CD14-positive monocyte (primary cell): ENCODE results near the gene WWOX. TPM values are rescaled to one million over a fixed set of nuclear protein-coding genes. Genes with fewer than 3 reads are reported as not detected.

ENCODE experiments used
- DNase-seq, 3 donors: peaks; one replicate each; pipeline ENCODE4 v3.0.0-alpha.2; 2011 to 2022
- H2AFZ ChIP-seq: 2 replicates; pipeline ENCODE4 v1.6.0; 2012; ENCODE audit warnings: mild to moderate bottlenecking, low read depth, low read length, inconsistent platforms; ENCODE audit not compliant: insufficient read depth, poor library complexity, severe bottlenecking
- H3K27ac ChIP-seq, 2 donors: 1 replicate in 1 of 2; 2 replicates in 1 of 2; pipeline ENCODE4 v1.5.1; 2012 to 2013; ENCODE audit warnings: low read length in 2 of 2, control low read depth in 1 of 2, inconsistent platforms in 1 of 2, low read depth in 1 of 2, mild to moderate bottlenecking in 1 of 2
- H3K27me3 ChIP-seq, 2 donors: one replicate each; pipeline versions ENCODE4 v1.6.0 to v1.6.1; 2011 to 2013; ENCODE audit warnings: low read length in 2 of 2; ENCODE audit not compliant: control insufficient read depth in 2 of 2, insufficient read depth in 2 of 2
- H3K36me3 ChIP-seq, 2 donors: replicated peaks in 1 of 2; 1 replicate in 1 of 2; 2 replicates in 1 of 2; pipeline versions ENCODE4 v1.5.1 to v1.6.1; 2012 to 2013; ENCODE audit warnings: low read length in 2 of 2, control low read depth in 1 of 2, inconsistent platforms in 1 of 2, mild to moderate bottlenecking in 1 of 2; ENCODE audit not compliant: insufficient read depth in 2 of 2, control insufficient read depth in 1 of 2
- H3K4me1 ChIP-seq, 2 donors: 1 replicate in 1 of 2; 2 replicates in 1 of 2; pipeline versions ENCODE4 v1.5.1 to v1.6.1; 2012 to 2013; ENCODE audit warnings: low read length in 2 of 2, control low read depth in 1 of 2, inconsistent platforms in 1 of 2, mild to moderate bottlenecking in 1 of 2, moderate library complexity in 1 of 2; ENCODE audit not compliant: insufficient read depth in 2 of 2, control insufficient read depth in 1 of 2
- H3K4me2 ChIP-seq: replicated peaks from 2 replicates; pipeline ENCODE3; 2012; ENCODE audit warnings: low read length, moderate library complexity, mild to moderate bottlenecking; ENCODE audit not compliant: poor library complexity, severe bottlenecking; ENCODE audit errors: extremely low read depth
- H3K4me3 ChIP-seq, 3 experiments: fragments of 200-600 bp in 1 of 3; sonication (generic) in 1 of 3; replicated peaks in 1 of 3; 1 replicate in 2 of 3; 2 replicates in 1 of 3; pipeline ENCODE4 v1.5.1; 2011 to 2013; ENCODE audit warnings: low read length in 3 of 3, mild to moderate bottlenecking in 3 of 3, control low read depth in 2 of 3, low read depth in 2 of 3, inconsistent platforms in 1 of 3, moderate library complexity in 1 of 3
- H3K79me2 ChIP-seq: 2 replicates; pipeline ENCODE4 v1.6.0; 2012; ENCODE audit warnings: mild to moderate bottlenecking, control low read depth, inconsistent platforms, low read length, moderate library complexity; ENCODE audit not compliant: insufficient read depth
- H3K9ac ChIP-seq: 2 replicates; pipeline ENCODE4 v1.6.0; 2017; ENCODE audit warnings: low read length, mild to moderate bottlenecking; ENCODE audit not compliant: insufficient read depth, poor library complexity, severe bottlenecking
- H3K9me3 ChIP-seq, 2 donors: replicated peaks in 1 of 2; 1 replicate in 1 of 2; 2 replicates in 1 of 2; pipeline versions ENCODE4 v1.5.1 to v1.6.1; 2012 to 2013; ENCODE audit warnings: low read length in 2 of 2, control low read depth in 1 of 2; ENCODE audit not compliant: control insufficient read depth in 1 of 2, insufficient read depth in 1 of 2
- H4K20me1 ChIP-seq: 2 replicates; pipeline ENCODE4 v1.6.0; 2012; ENCODE audit warnings: mild to moderate bottlenecking, low read length, control low read depth, moderate library complexity; ENCODE audit not compliant: insufficient read depth
- H3K27ac Mint-ChIP-seq, 7 donors: one replicate each; pipeline ENCODE4 v1.8.0; 2020; ENCODE audit warnings: mild to moderate bottlenecking in 7 of 7, mixed read lengths in 7 of 7, moderate library complexity in 6 of 7, inconsistent platforms in 2 of 7
- H3K27me3 Mint-ChIP-seq, 3 donors: one replicate each; pipeline ENCODE4 v1.8.0; 2021 to 2022; ENCODE audit warnings: low read depth in 3 of 3, mild to moderate bottlenecking in 3 of 3, mixed read lengths in 3 of 3, moderate library complexity in 3 of 3, inconsistent platforms in 1 of 3
- H3K36me3 Mint-ChIP-seq, 2 donors: one replicate each; pipeline ENCODE4 v1.8.0; 2020; ENCODE audit warnings: mixed read lengths in 2 of 2, inconsistent platforms in 1 of 2, mild to moderate bottlenecking in 1 of 2
- H3K4me1 Mint-ChIP-seq: one replicate; pipeline ENCODE4 v1.8.0; 2020; ENCODE audit warnings: mild to moderate bottlenecking, mixed read lengths
- H3K4me3 Mint-ChIP-seq, 2 donors: one replicate each; pipeline ENCODE4 v1.8.0; 2020; ENCODE audit warnings: mild to moderate bottlenecking in 2 of 2, mixed read lengths in 2 of 2, moderate library complexity in 1 of 2
- H3K9me3 Mint-ChIP-seq, 7 donors: one replicate each; pipeline ENCODE4 v1.8.0; 2020 to 2022; ENCODE audit warnings: mixed read lengths in 7 of 7, mild to moderate bottlenecking in 6 of 7, moderate library complexity in 6 of 7, inconsistent platforms in 2 of 7
- CTCF ChIP-seq: fragments of 200-600 bp; IDR thresholded peaks from one replicate; pipeline ENCODE4 v1.8.0; 2022; ENCODE audit warnings: antibody characterized with exemption, mild to moderate bottlenecking
- WGBS: methylation state at CpG from one replicate; pipeline ENCODE4 v1.1.5; 2013; ENCODE audit warnings: missing lambda C conversion rate; ENCODE audit not compliant: insufficient coverage; 5-methylcytosine and 5-hydroxymethylcytosine counted together
- intact Hi-C, 2 donors: fragments of 100-400 bp; cut with micrococcal nuclease; formaldehyde crosslinking; loops; one replicate each; pipeline versions ENCODE4 v1.15.0 to v1.15.1; 2023
- polyA plus RNA-seq, 3 donors: library from polyadenylated mRNA; depleted of rRNA in 1 of 3; unstranded in 2 of 3; stranded (reverse) in 1 of 3; fragments of 300-500 nt in 2 of 3; fragments of >200 nt in 1 of 3; fragmentation: Illumina TruSeq in 2 of 3; gene quantifications; 1 replicate in 2 of 3; 2 replicates in 1 of 3; pipeline ENCODE4 v1.2.3, GENCODE V29; 2012 to 2021

The WWOX gene
- polyA plus RNA-seq, 3 donors, result 4.0 to 7.0 (median 6.3) TPM

- intact Hi-C loops, result no loop called here
- Histone ChIP-seq H3K79me2 (no peaks in the 10 kb centered on the region), H3K4me2 (no peak overlapping the region), H3K4me1 (no peaks in the 10 kb centered on the region), H3K27me3 (no peaks in the 10 kb centered on the region), H3K9ac (no peak overlapping the region), H2AFZ (no peak overlapping the region), H3K27ac (no peak overlapping the region), H3K4me3 (no peak overlapping the region), H3K36me3 (no peaks in the 10 kb centered on the region), H4K20me1 (no peaks in the 10 kb centered on the region), H3K9me3 (no peaks in the 10 kb centered on the region)
- Mint-ChIP-seq H3K9me3 (peaks cover 0 to 12% (median 6%) of the 10 kb centered on the region in 7 donors), H3K27me3 (no peaks in the 10 kb centered on the region), H3K4me3 (no peak overlapping the region), H3K4me1 (no peaks in the 10 kb centered on the region), H3K36me3 (no peaks in the 10 kb centered on the region), H3K27ac (no peak overlapping the region)
- WGBS, result no CpG with 5 or more reads among the region's 4 CpGs
- DNase-seq, result no peak
- TF ChIP-seq CTCF, result no peak
These were observed 186.6 kb downstream of the WWOX start for GRCh38 chr16:78286065-78286464.

- 94% methylated on average over 7 of the region's 9 CpGs for WGBS
- no peaks in the 10 kb centered on the region for H3K79me2 ChIP-seq
- H3K27me3 ChIP-seq, result no peaks in the 10 kb centered on the region
- H4K20me1 ChIP-seq, result no peaks in the 10 kb centered on the region
- intact Hi-C loops, result no loop called here
- no peaks in the 10 kb centered on the region for H3K9me3 ChIP-seq
- no peak for TF ChIP-seq CTCF
- Mint-ChIP-seq H3K27ac (no peak overlapping the region), H3K27me3 (no peaks in the 10 kb centered on the region), H3K9me3 (peaks cover 0 to 5% (median 0%) of the 10 kb centered on the region in 7 donors), H3K4me3 (no peak overlapping the region), H3K4me1 (no peaks in the 10 kb centered on the region), H3K36me3 (no peaks in the 10 kb centered on the region)
- no peaks in the 10 kb centered on the region for H3K36me3 ChIP-seq
- H3K9ac ChIP-seq, result no peak overlapping the region
- H3K4me2 ChIP-seq, result no peak overlapping the region
- no peak overlapping the region for H3K4me3 ChIP-seq
- no peak overlapping the region for H2AFZ ChIP-seq
- H3K4me1 ChIP-seq, result no peaks in the 10 kb centered on the region
- no peak for DNase-seq
- H3K27ac ChIP-seq, result no peak overlapping the region
These were observed 189.4 kb downstream of the WWOX start for GRCh38 chr16:78288888-78289287.
